NB4 (cell line): Measurements from ENCODE around the gene TSPO.

ENCODE experiments used
- DNase-seq: peaks from one replicate; pipeline ENCODE4 v3.0.0; 2010; ENCODE audit warnings: low read depth
- H3K4me3 ChIP-seq: one replicate; pipeline ENCODE4 v1.5.1; 2011; ENCODE audit warnings: mild to moderate bottlenecking, low read depth, low read length, moderate library complexity
- MYC ChIP-seq: IDR thresholded peaks from 2 replicates; pipeline ENCODE4 v1.6.1; 2011; ENCODE audit warnings: low read depth, low read length
- POLR2A ChIP-seq: IDR thresholded peaks from 2 replicates; pipeline ENCODE4 v1.6.1; 2011; ENCODE audit warnings: mild to moderate bottlenecking; ENCODE audit not compliant: insufficient read length; ENCODE audit errors: extremely low read depth
- TF ChIP-seq, protein P1 (sequence below): IDR thresholded peaks from 2 replicates; pipeline ENCODE4 v1.6.1; 2011; ENCODE audit warnings: low read depth, low read length
- TF ChIP-seq, protein P2 (sequence below): IDR thresholded peaks from one replicate; pipeline ENCODE4 v1.5.1; 2012; ENCODE audit warnings: low read depth, low read length

Gene TSPO

DNA sequence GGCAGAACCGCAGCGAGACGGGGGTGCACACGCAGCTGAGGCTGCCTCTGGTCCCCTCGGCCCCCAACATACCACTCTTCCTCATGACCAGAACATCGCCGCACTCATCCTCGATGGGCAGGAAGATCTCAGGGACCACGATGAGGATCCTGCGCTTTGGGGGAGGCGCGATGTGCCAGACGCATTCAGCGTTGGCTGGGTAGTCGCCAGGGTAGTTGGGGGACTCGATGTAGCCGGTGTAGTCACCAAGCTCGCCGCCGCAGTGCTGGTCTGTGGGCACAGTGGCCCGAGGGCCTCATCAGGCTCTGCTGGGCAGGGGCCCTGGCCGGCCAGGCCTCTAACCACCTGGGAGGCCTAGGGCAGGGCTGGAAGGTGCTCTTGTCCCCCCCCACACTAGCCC lies 58.6 kb downstream of the TSPO start:
- TF ChIP-seq, protein P1, sequence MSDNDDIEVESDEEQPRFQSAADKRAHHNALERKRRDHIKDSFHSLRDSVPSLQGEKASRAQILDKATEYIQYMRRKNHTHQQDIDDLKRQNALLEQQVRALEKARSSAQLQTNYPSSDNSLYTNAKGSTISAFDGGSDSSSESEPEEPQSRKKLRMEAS = no peak
- TF ChIP-seq, protein P2, sequence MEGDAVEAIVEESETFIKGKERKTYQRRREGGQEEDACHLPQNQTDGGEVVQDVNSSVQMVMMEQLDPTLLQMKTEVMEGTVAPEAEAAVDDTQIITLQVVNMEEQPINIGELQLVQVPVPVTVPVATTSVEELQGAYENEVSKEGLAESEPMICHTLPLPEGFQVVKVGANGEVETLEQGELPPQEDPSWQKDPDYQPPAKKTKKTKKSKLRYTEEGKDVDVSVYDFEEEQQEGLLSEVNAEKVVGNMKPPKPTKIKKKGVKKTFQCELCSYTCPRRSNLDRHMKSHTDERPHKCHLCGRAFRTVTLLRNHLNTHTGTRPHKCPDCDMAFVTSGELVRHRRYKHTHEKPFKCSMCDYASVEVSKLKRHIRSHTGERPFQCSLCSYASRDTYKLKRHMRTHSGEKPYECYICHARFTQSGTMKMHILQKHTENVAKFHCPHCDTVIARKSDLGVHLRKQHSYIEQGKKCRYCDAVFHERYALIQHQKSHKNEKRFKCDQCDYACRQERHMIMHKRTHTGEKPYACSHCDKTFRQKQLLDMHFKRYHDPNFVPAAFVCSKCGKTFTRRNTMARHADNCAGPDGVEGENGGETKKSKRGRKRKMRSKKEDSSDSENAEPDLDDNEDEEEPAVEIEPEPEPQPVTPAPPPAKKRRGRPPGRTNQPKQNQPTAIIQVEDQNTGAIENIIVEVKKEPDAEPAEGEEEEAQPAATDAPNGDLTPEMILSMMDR = no peak
- TF ChIP-seq MYC = no peak
- TF ChIP-seq POLR2A = no peak
- DNase-seq = no peak
- H3K4me3 ChIP-seq = no peak overlapping the region

DNA sequence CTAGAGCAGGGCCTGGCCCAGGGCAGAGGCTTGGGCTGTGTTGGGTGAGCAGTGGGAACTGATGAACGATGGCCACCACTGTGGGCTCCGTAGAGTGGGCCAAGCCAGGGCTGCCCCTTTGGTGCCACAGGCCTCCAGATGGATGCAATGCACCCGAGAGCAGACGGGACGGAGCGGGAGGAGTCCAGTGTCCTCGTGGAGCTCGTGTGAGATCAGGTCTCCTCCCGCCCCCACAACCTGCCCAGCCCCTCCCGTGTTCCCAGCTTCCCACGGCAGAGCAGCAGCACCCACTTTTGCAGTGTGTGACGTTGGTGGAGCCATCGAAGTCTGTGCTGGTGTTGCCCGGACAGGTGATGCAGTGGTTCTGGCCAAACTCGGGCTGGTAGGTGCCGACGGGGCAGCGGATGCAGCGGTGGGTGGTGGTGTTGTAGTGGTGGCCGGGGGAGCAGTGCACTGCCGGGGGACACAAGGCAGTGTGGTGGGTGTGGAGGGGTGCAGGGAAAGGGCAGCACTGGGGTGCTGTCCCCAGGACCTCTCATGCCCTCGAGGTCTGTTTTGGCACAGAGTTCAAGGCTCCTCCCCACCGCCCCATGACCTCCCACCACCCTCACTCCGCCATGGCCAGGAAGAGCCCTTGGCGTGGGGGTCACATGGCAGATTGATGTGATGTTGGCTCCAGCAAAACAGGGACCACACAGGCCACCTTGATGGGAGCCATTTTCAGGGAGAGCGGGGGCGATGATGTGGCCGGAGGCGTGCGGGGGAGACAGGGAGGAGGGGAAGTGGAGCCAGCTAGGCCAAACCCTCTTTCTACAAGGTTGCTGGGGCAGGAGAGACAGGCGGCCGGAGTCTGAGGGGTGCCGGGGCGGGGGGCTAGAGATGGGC lies 59.5 kb downstream of the TSPO start:
- DNase-seq = no peak
- no peak overlapping the region for H3K4me3 ChIP-seq
- no peak for TF ChIP-seq MYC
- no peak for TF ChIP-seq POLR2A
- TF ChIP-seq, protein P1 = no peak
- TF ChIP-seq, protein P2 = no peak

DNA sequence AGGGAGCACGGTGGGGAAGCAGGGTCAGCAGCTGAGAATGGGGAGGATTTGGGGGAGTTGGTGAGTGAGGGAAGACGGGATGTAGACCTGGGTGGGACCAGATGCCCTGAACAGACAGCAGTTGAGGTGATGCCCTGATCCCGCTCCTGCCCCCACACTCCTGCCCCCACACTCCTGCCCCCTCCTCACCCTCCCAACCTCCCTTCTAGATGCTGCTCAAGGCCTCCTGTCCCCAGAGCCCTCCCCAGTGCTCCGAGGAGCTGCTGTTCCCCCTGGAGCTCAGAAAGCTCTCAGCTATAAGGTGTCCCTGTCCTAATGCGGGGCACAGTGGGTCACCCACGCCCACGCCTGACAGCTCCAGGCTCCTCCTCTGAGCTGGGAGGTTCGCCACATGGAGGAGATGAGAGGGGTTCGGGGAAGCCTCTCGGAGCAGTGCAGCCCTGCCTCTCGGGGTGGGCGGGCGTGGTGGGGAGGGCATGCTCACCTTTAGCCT lies 60.6 kb downstream of the TSPO start:
- TF ChIP-seq POLR2A = no peak
- TF ChIP-seq MYC = no peak
- TF ChIP-seq, protein P2 = no peak
- TF ChIP-seq, protein P1 = no peak
- no peak for DNase-seq
- H3K4me3 ChIP-seq = no peak overlapping the region

DNA sequence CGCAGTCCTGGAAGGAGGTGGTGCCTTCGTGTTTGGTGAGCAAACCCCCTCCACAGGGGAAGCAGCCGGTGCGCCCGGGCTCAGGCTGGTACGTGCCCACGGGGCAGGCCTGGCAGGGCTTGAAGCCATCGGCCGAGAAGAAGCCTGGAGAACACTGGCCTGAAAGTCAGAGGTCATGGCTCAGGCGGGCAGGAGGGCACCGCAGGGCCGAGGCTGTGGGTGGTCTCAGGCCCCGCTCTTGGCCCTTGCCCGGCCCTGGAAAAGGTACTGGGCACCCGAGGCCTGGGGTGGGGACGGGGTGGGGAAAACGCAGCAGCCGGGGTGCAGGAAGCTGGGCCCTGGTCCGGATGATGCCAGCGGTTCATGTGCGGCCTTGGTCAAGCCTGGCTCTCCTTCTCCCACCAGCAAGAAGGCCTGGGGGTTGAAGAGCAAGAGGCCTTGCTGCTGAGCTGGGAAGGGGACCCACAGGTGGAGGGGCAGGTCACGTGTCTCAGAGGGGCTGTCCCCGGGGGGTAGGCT lies 61.1 kb downstream of the TSPO start:
- TF ChIP-seq POLR2A (no peak), MYC (no peak)
- TF ChIP-seq, protein P2 = no peak
- TF ChIP-seq, protein P1 = no peak
- no peak for DNase-seq
- H3K4me3 ChIP-seq = no peak overlapping the region
